ENCODE measurements around the gene TBX2.

Gene TBX2

DNA sequence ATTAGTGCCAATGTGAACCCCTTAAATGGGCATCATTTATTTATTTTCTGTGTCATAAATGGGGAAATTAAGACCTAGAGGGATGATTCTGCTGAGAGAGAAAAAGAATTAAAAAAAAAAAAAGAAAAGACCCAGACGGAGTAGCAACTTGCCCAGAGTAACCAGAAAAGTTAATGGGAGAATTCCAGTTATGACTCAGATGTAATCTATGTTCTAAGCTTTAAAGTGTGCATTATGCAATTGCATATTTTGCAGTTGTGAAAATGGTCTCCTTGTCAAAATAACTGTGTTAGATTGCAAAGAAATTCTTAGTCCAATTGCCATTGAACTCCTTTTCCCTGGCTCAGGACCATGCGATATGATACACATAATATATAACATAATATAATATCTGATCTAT, 38.6 kb upstream of the TBX2 start:
- Histone ChIP-seq H3K27me3 (ENCODE audit: insufficient read depth, low read depth) (no peaks in the 10 kb centered on the region), H3K36me3 (ENCODE audit: insufficient read depth) (no peaks in the 10 kb centered on the region), H3K9ac (no peak overlapping the region), H3K27ac (no peak overlapping the region), H3K4me1 (ENCODE audit: low read depth, poor library complexity, severe bottlenecking) (no peaks in the 10 kb centered on the region), H2AFZ (ENCODE audit: low read depth) (no peak overlapping the region), H3K4me2 (no peak overlapping the region), H3K79me2 (ENCODE audit: insufficient read depth, low read depth) (no peaks in the 10 kb centered on the region), H3K4me3 (IDR thresholded peaks at IDR 0.05; ENCODE audit: insufficient read depth, low read depth, low read length) (no peak overlapping the region), H4K20me1 (ENCODE audit: insufficient read depth) (no peaks in the 10 kb centered on the region)
- TF ChIP-seq, protein P1, sequence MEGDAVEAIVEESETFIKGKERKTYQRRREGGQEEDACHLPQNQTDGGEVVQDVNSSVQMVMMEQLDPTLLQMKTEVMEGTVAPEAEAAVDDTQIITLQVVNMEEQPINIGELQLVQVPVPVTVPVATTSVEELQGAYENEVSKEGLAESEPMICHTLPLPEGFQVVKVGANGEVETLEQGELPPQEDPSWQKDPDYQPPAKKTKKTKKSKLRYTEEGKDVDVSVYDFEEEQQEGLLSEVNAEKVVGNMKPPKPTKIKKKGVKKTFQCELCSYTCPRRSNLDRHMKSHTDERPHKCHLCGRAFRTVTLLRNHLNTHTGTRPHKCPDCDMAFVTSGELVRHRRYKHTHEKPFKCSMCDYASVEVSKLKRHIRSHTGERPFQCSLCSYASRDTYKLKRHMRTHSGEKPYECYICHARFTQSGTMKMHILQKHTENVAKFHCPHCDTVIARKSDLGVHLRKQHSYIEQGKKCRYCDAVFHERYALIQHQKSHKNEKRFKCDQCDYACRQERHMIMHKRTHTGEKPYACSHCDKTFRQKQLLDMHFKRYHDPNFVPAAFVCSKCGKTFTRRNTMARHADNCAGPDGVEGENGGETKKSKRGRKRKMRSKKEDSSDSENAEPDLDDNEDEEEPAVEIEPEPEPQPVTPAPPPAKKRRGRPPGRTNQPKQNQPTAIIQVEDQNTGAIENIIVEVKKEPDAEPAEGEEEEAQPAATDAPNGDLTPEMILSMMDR (conservative IDR thresholded peaks at IDR 0.05; ENCODE audit: low read depth, low read length): no peak

DNA sequence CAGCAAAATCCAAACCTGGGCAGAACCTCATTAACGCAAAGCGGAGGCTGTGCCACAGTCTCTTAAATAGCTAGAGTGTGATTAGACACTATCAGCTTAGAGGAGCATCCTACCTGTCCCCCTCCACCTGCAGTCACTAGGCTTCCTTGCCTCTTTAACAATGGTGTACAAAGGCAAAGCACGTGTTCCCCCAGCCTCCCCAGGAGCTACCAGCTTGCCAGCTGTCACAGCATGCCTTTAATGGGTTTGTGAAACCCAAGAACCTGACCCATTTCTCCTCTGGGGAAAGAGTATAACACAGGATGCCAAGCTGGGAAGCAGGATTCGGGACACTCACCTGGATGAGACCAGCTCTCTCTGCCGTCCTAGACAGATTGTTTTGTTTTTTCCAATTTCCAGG, 37.2 kb upstream of the TBX2 start:
- Histone ChIP-seq H2AFZ (ENCODE audit: low read depth) (no peak overlapping the region), H3K27me3 (ENCODE audit: insufficient read depth, low read depth) (no peaks in the 10 kb centered on the region), H3K4me1 (ENCODE audit: low read depth, poor library complexity, severe bottlenecking) (no peaks in the 10 kb centered on the region), H3K36me3 (ENCODE audit: insufficient read depth) (no peaks in the 10 kb centered on the region), H3K4me2 (no peak overlapping the region), H3K9ac (no peak overlapping the region), H3K79me2 (ENCODE audit: insufficient read depth, low read depth) (no peaks in the 10 kb centered on the region), H3K27ac (no peak overlapping the region), H3K4me3 (IDR thresholded peaks at IDR 0.05; ENCODE audit: insufficient read depth, low read depth, low read length) (no peak overlapping the region), H4K20me1 (ENCODE audit: insufficient read depth) (no peaks in the 10 kb centered on the region)
- TF ChIP-seq, protein P1 (conservative IDR thresholded peaks at IDR 0.05; ENCODE audit: low read depth, low read length): no peak

DNA sequence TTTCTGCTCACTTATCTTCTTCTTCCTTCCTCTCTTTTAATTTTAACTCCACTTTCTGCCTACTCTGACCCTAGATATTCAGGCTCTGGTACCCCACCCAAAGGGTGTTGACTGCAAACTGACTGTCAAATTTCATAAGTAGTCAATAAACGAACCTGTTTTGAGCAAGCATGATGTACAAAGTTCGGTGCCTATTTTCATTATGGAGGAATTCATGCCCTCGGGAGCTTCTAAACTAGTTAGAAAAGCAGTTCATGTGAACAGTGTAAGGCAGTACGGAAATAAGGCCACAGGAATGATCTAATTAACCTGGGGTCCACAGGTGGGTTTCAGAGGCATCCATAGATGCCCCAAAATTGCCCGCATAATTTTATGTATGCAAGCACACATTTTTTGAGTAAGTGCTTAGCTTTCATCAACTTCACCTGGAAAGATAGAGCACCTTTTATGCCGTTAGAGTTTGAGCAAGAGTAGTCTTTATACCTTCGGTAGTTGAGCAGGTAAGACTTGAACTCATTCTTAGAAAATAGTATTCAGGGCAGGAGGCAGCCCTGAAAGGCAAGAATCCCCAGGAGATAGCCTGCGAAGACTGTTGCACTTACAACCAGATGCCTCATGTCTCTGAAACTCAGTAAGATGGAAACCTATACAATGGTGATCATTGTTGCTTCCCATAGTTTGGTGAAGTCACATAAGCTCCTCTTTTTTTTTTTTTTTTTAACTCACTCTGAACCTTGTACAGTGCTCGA, 36.6 kb upstream of the TBX2 start:
- no peaks in the 10 kb centered on the region for H3K79me2 ChIP-seq (ENCODE audit: insufficient read depth, low read depth)
- TF ChIP-seq, protein P1 (conservative IDR thresholded peaks at IDR 0.05; ENCODE audit: low read depth, low read length): no peak
- H3K9ac ChIP-seq: no peak overlapping the region
- H3K36me3 ChIP-seq (ENCODE audit: insufficient read depth): no peaks in the 10 kb centered on the region
- no peak overlapping the region for H3K4me2 ChIP-seq
- H2AFZ ChIP-seq (ENCODE audit: low read depth): no peak overlapping the region
- no peak overlapping the region for H3K27ac ChIP-seq
- H3K4me3 ChIP-seq (IDR thresholded peaks at IDR 0.05; ENCODE audit: insufficient read depth, low read depth, low read length): no peak overlapping the region
- H3K4me1 ChIP-seq (ENCODE audit: low read depth, poor library complexity, severe bottlenecking): no peaks in the 10 kb centered on the region
- no peaks in the 10 kb centered on the region for H3K27me3 ChIP-seq (ENCODE audit: insufficient read depth, low read depth)
- no peaks in the 10 kb centered on the region for H4K20me1 ChIP-seq (ENCODE audit: insufficient read depth)

DNA sequence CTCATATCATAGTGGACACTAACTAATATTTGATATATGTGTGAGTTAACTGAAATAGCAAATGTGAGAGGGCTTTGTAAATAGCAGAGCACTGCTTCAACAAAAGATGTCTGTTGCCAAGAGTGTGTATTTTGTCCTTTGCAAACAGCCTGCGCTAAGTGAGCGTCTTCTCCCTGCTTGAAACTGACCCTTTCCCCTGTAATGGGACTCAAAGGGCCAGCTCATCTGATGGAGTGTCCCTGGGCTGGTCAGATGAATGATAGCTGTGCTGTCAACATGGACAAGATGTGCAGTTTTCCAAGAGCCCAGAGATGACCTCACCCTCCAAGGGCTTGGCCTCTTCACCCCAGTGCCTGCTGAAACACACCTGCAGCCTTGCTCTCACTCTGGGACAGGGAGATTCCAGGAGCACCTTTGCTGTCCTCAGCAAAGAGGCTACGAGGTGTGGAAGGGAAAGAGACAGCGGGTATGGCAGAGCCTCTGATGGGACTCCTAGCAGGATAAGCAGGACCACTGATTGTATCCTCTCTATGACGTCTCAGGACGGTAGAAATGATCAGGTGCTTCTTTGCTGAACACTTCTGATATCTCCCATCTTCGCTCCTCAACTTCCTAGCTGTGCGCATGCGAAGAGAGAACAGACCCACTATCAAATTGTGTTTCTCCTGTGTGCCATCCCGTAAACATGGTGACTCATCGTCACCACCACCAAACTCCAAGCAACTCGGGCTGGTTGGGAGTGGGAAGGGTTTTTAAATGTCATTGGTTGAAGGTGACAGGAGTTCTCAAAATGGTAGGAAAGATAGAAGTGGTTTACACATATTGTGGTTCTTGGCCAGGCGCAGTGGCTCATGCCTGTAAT, 35.8 kb upstream of the TBX2 start:
- Histone ChIP-seq H2AFZ (ENCODE audit: low read depth) (no peak overlapping the region), H3K27me3 (ENCODE audit: insufficient read depth, low read depth) (no peaks in the 10 kb centered on the region), H3K27ac (no peak overlapping the region), H3K4me3 (IDR thresholded peaks at IDR 0.05; ENCODE audit: insufficient read depth, low read depth, low read length) (no peak overlapping the region), H4K20me1 (ENCODE audit: insufficient read depth) (no peaks in the 10 kb centered on the region), H3K4me1 (ENCODE audit: low read depth, poor library complexity, severe bottlenecking) (no peaks in the 10 kb centered on the region), H3K36me3 (ENCODE audit: insufficient read depth) (no peaks in the 10 kb centered on the region), H3K4me2 (no peak overlapping the region), H3K79me2 (ENCODE audit: insufficient read depth, low read depth) (no peaks in the 10 kb centered on the region), H3K9ac (no peak overlapping the region)
- TF ChIP-seq, protein P1 (conservative IDR thresholded peaks at IDR 0.05; ENCODE audit: low read depth, low read length): no peak
